ENCODE data around the gene LINGO4.

DNA sequence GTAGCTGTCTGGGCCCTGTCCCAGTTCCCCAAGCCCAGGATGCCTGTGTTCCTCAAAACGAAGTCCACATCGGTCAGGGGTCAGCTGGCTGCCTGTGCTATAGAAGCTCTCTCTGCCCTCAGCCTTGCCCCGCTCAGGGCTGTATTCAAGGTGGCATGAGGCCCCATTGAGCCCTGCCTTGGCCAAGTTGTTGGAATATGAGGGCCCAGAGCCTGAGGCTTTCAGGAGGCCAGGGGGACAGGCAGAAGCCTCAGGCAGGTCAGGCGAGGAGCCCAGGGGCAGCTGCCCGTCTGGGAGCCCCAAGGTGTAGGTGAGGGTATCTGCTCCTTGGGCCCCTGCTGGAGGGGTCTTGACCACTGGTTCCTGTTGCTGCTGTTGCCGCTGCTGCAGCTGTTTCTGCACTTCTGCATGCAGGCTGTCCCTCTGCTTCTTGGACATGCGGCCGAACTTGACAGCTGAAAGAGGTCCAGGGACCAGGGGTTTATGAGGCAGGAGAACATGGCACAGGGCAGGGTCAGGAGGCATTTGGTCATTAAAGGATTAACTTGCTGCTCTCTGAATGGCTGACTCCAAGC lies 9.8 kb upstream of the LINGO4 start:
- TF ChIP-seq, protein P1, sequence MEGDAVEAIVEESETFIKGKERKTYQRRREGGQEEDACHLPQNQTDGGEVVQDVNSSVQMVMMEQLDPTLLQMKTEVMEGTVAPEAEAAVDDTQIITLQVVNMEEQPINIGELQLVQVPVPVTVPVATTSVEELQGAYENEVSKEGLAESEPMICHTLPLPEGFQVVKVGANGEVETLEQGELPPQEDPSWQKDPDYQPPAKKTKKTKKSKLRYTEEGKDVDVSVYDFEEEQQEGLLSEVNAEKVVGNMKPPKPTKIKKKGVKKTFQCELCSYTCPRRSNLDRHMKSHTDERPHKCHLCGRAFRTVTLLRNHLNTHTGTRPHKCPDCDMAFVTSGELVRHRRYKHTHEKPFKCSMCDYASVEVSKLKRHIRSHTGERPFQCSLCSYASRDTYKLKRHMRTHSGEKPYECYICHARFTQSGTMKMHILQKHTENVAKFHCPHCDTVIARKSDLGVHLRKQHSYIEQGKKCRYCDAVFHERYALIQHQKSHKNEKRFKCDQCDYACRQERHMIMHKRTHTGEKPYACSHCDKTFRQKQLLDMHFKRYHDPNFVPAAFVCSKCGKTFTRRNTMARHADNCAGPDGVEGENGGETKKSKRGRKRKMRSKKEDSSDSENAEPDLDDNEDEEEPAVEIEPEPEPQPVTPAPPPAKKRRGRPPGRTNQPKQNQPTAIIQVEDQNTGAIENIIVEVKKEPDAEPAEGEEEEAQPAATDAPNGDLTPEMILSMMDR (IDR thresholded peaks at IDR 0.05; ENCODE audit: low read depth, low read length): no peak
- no peak for TF ChIP-seq POLR2A (IDR thresholded peaks at IDR 0.05; ENCODE audit: extremely low read depth, insufficient read length)
- TF ChIP-seq, protein P2, sequence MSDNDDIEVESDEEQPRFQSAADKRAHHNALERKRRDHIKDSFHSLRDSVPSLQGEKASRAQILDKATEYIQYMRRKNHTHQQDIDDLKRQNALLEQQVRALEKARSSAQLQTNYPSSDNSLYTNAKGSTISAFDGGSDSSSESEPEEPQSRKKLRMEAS (IDR thresholded peaks at IDR 0.05; ENCODE audit: low read depth, low read length): no peak

Measured in NB4 (cell line).